Stomach (tissue), 4 donors: Measurements from ENCODE around the gene XAGE2.
A peak's percentile ranks its signal among the peaks of the same experiment; 100 is the strongest.
"Not testable (repeated sequence)": the region's sequence is repeated elsewhere in the genome, so short reads cannot be mapped to it uniquely, and the experiment has no call there.

Experiments
- CTCF ChIP-seq, 7 experiments: fragments of 450-650 bp in 4 of 7; fragments of 200-600 bp in 3 of 7; sonication (generic) in 3 of 7; IDR thresholded peaks; one replicate each; pipeline ENCODE4 v1.5.1; 2016 to 2019; ENCODE audit warnings: antibody characterized with exemption in 7 of 7, control low read depth in 2 of 7, mild to moderate bottlenecking in 1 of 7
- POLR2A ChIP-seq, 4 donors: fragments of 450-650 bp; IDR thresholded peaks; one replicate each; pipeline ENCODE4 v1.6.1; 2016; ENCODE audit warnings: antibody characterized with exemption in 4 of 4, control low read depth in 2 of 4, mild to moderate bottlenecking in 1 of 4, moderate library complexity in 1 of 4
- POLR2AphosphoS5 ChIP-seq, 3 donors: sonication (generic); formaldehyde crosslinking; IDR thresholded peaks; one replicate each; pipeline ENCODE4 v1.6.1; 2016; ENCODE audit warnings: antibody characterized with exemption in 3 of 3

GRCh38 chrX:52345402-52345801, 23.4 kb upstream of the XAGE2 start:
- TF ChIP-seq CTCF (IDR thresholded peaks at IDR 0.05), result peak in 4 of 7 experiments; percentile 7 to 27 (median 16)
- not testable (repeated sequence) for TF ChIP-seq POLR2A, POLR2AphosphoS5 (IDR thresholded peaks at IDR 0.05)
